PC-3 (cell line): ENCODE data around the gene ETFA. TPM values are rescaled to one million over a fixed set of nuclear protein-coding genes. Genes with fewer than 3 reads are reported as not detected.
A peak's percentile ranks its signal among the peaks of the same experiment; 100 is the strongest.

Source experiments
- ATAC-seq: fragments of 200-7000 bp; cut with Tn5 transposase; 2 replicates; pipeline ENCODE4 v1.9.1; 2020; ENCODE audit warnings: mild to moderate bottlenecking, moderate library complexity
- BruUV-seq: library from RNA; stranded (reverse); fragments of 400-500 nt; replicated peaks from 2 replicates; lab custom pipeline; 2021; lab: Mats Ljungman, UMichigan
- CTCF ChIA-PET: fragments of 300-600 bp; sonication (Branson Sonifier 250); formaldehyde crosslinking; loops from one replicate; lab custom pipeline; 2022; ENCODE audit warnings: antibody characterized with exemption; lab: Charles Lee
- POLR2A ChIA-PET: fragments of 300-600 bp; sonication (Branson Sonifier 250); formaldehyde crosslinking; loops from one replicate; lab custom pipeline; 2022; ENCODE audit warnings: antibody characterized with exemption; ENCODE audit not compliant: unreplicated experiment; lab: Charles Lee
- DNase-seq: peaks from one replicate; pipeline ENCODE4 v3.0.0-alpha.2; 2015
- H2AFZ ChIP-seq: fragments of 300-600 bp; sonication (generic); 2 replicates; pipeline ENCODE4 v1.6.0; 2016; ENCODE audit warnings: antibody characterized with exemption, low read length
- H3F3A ChIP-seq: fragments of 300-600 bp; sonication (generic); one replicate; pipeline ENCODE4 v1.6.0; 2017; ENCODE audit warnings: antibody characterized with exemption, low read length, control low read depth, mild to moderate bottlenecking; ENCODE audit not compliant: unreplicated experiment
- H3K27ac ChIP-seq: fragments of 300-600 bp; sonication (generic); 2 replicates; pipeline ENCODE4 v1.5.1; 2016; ENCODE audit warnings: mild to moderate bottlenecking, low read length
- H3K27me3 ChIP-seq: fragments of 300-600 bp; sonication (generic); 2 replicates; pipeline ENCODE4 v1.6.1; 2016; ENCODE audit warnings: low read length, mixed read lengths
- H3K36me3 ChIP-seq: fragments of 300-600 bp; sonication (generic); 2 replicates; pipeline ENCODE4 v1.6.1; 2016; ENCODE audit warnings: low read depth, mixed run types, low read length, mixed read lengths
- H3K4me1 ChIP-seq: fragments of 300-600 bp; sonication (generic); 2 replicates; pipeline ENCODE4 v1.5.1; 2016; ENCODE audit warnings: low read length; ENCODE audit not compliant: insufficient read depth
- H3K4me2 ChIP-seq: fragments of 300-600 bp; sonication (generic); 2 replicates; pipeline ENCODE4 v1.6.0; 2016; ENCODE audit warnings: low read length
- H3K4me3 ChIP-seq: fragments of 300-600 bp; sonication (generic); 2 replicates; pipeline ENCODE4 v1.5.1; 2016; ENCODE audit warnings: mild to moderate bottlenecking, low read length, mixed read lengths
- H3K79me2 ChIP-seq: fragments of 300-600 bp; sonication (generic); 2 replicates; pipeline ENCODE4 v1.6.1; 2017; ENCODE audit warnings: low read length, mixed read lengths
- H3K9ac ChIP-seq: fragments of 300-600 bp; sonication (generic); 2 replicates; pipeline ENCODE4 v1.6.0; 2016; ENCODE audit warnings: mild to moderate bottlenecking, low read length
- H3K9me2 ChIP-seq: fragments of 300-600 bp; sonication (generic); replicated peaks from 2 replicates; pipeline ENCODE4 v1.6.1; 2016; ENCODE audit warnings: mixed run types, low read length, mixed read lengths
- H3K9me3 ChIP-seq: fragments of 300-600 bp; sonication (generic); 2 replicates; pipeline ENCODE4 v1.6.1; 2016; ENCODE audit warnings: low read length, mixed read lengths
- H4K20me1 ChIP-seq: fragments of 300-600 bp; sonication (generic); 2 replicates; pipeline ENCODE4 v1.6.1; 2016; ENCODE audit warnings: low read length, mixed read lengths
- CTCF ChIP-seq: fragments of 300-600 bp; sonication (generic); conservative IDR thresholded peaks from 2 replicates; pipeline ENCODE4 v1.5.1; 2017; ENCODE audit warnings: antibody characterized with exemption, low read depth, mild to moderate bottlenecking, low read length
- EZH2 ChIP-seq: fragments of 300-600 bp; sonication (generic); IDR thresholded peaks from one replicate; pipeline ENCODE4 v1.6.1; 2017; ENCODE audit warnings: antibody characterized with exemption, mild to moderate bottlenecking, low read length; ENCODE audit not compliant: unreplicated experiment
- EZH2phosphoT487 ChIP-seq: fragments of 300-600 bp; sonication (generic); IDR thresholded peaks from 2 replicates; pipeline ENCODE4 v1.6.1; 2018; ENCODE audit warnings: mild to moderate bottlenecking, antibody characterized with exemption, low read length, borderline replicate concordance
- intact Hi-C: fragments of 100-400 bp; cut with micrococcal nuclease; formaldehyde crosslinking; loops from 2 replicates; pipeline ENCODE4 v1.9.0; 2023
- total RNA-seq: library from RNA; depleted of rRNA; stranded (reverse); fragments of >200 nt; gene quantifications from 2 replicates; pipeline ENCODE4 v1.2.3, GENCODE V29; 2014

Gene ETFA
- total RNA-seq, 1 experiment from 2014 or later: 160 TPM

GRCh38 chr15:76217029-76217881 is 94.0 kb downstream of the ETFA start:
- DNase-seq (peak; percentile 79), ATAC-seq (peak; percentile 84)
- H3K36me3 ChIP-seq: no peaks in the 10 kb centered on the region
- H3K4me2 ChIP-seq: peak overlapping the region; percentile 56
- ChIA-PET CTCF (no interaction called here), POLR2A (no interaction called here)
- TF ChIP-seq EZH2phosphoT487 (no peak), CTCF (no peak), EZH2 (no peak)
- no peaks in the 10 kb centered on the region; the same call in 1 of the 2 replicates for H4K20me1 ChIP-seq
- no peak overlapping the region for H3K9ac ChIP-seq
- H2AFZ ChIP-seq: no peak overlapping the region
- BruUV-seq: no TSS peak
- H3K27me3 ChIP-seq: no peaks in the 10 kb centered on the region
- H3K9me3 ChIP-seq: no peaks in the 10 kb centered on the region
- intact Hi-C loops: loop anchor here (2.0 kb wide), 1 partner anchor 26 kb away; no protein-coding TSS in a partner anchor
- 0 out of 2 replicates have a peak overlapping the region, but pooled peaks have one; percentile 9 for H3K27ac ChIP-seq
- no peaks in the 10 kb centered on the region for H3K79me2 ChIP-seq
- H3K9me2 ChIP-seq: no peaks in the 10 kb centered on the region
- H3K4me3 ChIP-seq: no peak overlapping the region; the same call in 1 of the 2 replicates
- H3F3A ChIP-seq: peaks cover 5% of the 10 kb centered on the region
- peaks cover 24% of the 10 kb centered on the region for H3K4me1 ChIP-seq

GRCh38 chr15:76215634-76216033 is 95.6 kb downstream of the ETFA start:
- intact Hi-C loops: loop anchor here (2.0 kb wide), 1 partner anchor 25 kb away; no protein-coding TSS in a partner anchor
- H3K79me2 ChIP-seq: no peaks in the 10 kb centered on the region
- DNase-seq (no peak), ATAC-seq (no peak)
- H3K36me3 ChIP-seq: no peaks in the 10 kb centered on the region
- no peak overlapping the region for H3K27ac ChIP-seq
- no peaks in the 10 kb centered on the region for H3K9me2 ChIP-seq
- H3K4me3 ChIP-seq: no peak overlapping the region
- H3K9ac ChIP-seq: no peak overlapping the region
- CTCF ChIA-PET: no interaction called here
- peaks cover 24% of the 10 kb centered on the region for H3K4me1 ChIP-seq
- H3K9me3 ChIP-seq: no peaks in the 10 kb centered on the region
- no TSS peak for BruUV-seq
- no peaks in the 10 kb centered on the region for H3K27me3 ChIP-seq
- TF ChIP-seq EZH2phosphoT487 (no peak), EZH2 (no peak), CTCF (no peak)
- no peaks in the 10 kb centered on the region; the same call in 1 of the 2 replicates for H4K20me1 ChIP-seq
- peaks cover 5% of the 10 kb centered on the region for H3F3A ChIP-seq
- no peak overlapping the region for H3K4me2 ChIP-seq
- POLR2A ChIA-PET: no interaction called here
- no peak overlapping the region for H2AFZ ChIP-seq

GRCh38 chr15:76209942-76210341 is 101.3 kb downstream of the ETFA start:
- Histone ChIP-seq H3K9ac (no peak overlapping the region), H2AFZ (no peak overlapping the region), H3K27me3 (no peaks in the 10 kb centered on the region), H3K36me3 (no peaks in the 10 kb centered on the region), H4K20me1 (no peaks in the 10 kb centered on the region), H3K27ac (no peak overlapping the region), H3K4me1 (no peaks in the 10 kb centered on the region), H3K9me2 (no peaks in the 10 kb centered on the region), H3K9me3 (no peaks in the 10 kb centered on the region), H3K4me2 (no peak overlapping the region), H3K79me2 (no peaks in the 10 kb centered on the region), H3K4me3 (no peak overlapping the region), H3F3A (no peaks in the 10 kb centered on the region)
- CTCF ChIA-PET: no interaction called here
- TF ChIP-seq CTCF: no peak
- no peak for TF ChIP-seq EZH2
- TF ChIP-seq EZH2phosphoT487: no peak
- intact Hi-C loops: no loop called here
- ATAC-seq (no peak), DNase-seq (no peak)
- no TSS peak for BruUV-seq
- POLR2A ChIA-PET: no interaction called here
